Pancreas (tissue), 10 donors: ENCODE measurements around the gene RASGRP2. TPM values are rescaled to one million over a fixed set of nuclear protein-coding genes. Genes with fewer than 3 reads are reported as not detected.
A peak's percentile ranks its signal among the peaks of the same experiment; 100 is the strongest.

Source experiments
- ATAC-seq, 4 donors: fragments of 200-7000 bp; cut with Tn5 transposase; one replicate each; pipeline versions ENCODE4 v1.8.0 to v1.9.1; 2020; ENCODE audit warnings: mild to moderate bottlenecking in 4 of 4, moderate library complexity in 4 of 4
- DNase-seq, 6 donors: peaks; one replicate each; pipeline ENCODE4 v3.0.0-alpha.2; 2020
- FAIRE-seq: peaks from 2 replicates; lab custom pipeline; 2012; peaks lifted over from hg19 to GRCh38; lab: Jason Lieb, UNC
- H3K27ac ChIP-seq, 4 donors: fragments of 200-600 bp; sonication (generic); 1 replicate in 3 of 4; 2 replicates in 1 of 4; pipeline versions ENCODE4 v1.5.0 to v1.8.0; 2020
- H3K27me3 ChIP-seq, 4 donors: fragments of 200-600 bp; one replicate each; pipeline ENCODE4 v1.8.0; 2021
- H3K36me3 ChIP-seq, 3 donors: fragments of 200-600 bp; sonication (generic) in 1 of 3; one replicate each; pipeline versions ENCODE4 v1.5.0 to v1.8.0; 2020 to 2021
- H3K4me1 ChIP-seq, 3 donors: fragments of 200-600 bp; one replicate each; pipeline ENCODE4 v1.8.0; 2021
- H3K4me3 ChIP-seq, 4 donors: fragments of 200-600 bp; sonication (generic) in 2 of 4; one replicate each; pipeline versions ENCODE4 v1.5.0 to v1.8.0; 2020 to 2021
- H3K9me3 ChIP-seq, 4 donors: fragments of 200-600 bp; one replicate each; pipeline ENCODE4 v1.8.0; 2021
- WGBS, 2 donors: extraction: QIAGEN DNeasy Blood & Tissue Kit; methylation state at CpG; one replicate each; pipeline ENCODE4 v1.1.7; 2013; 5-methylcytosine and 5-hydroxymethylcytosine counted together
- intact Hi-C, 3 donors: fragments of 100-400 bp; cut with DNase I; formaldehyde crosslinking; loops; one replicate each; pipeline versions ENCODE4 v1.11.1 to v1.14.2; 2022
- polyA plus RNA-seq, 2 donors: library from polyadenylated mRNA; stranded (reverse); fragments of 200-250 nt; gene quantifications; one replicate each; pipeline ENCODE4 v1.2.3, GENCODE V29; 2013
- total RNA-seq, 6 donors: library from RNA; stranded (reverse); fragmentation: NEBNext Ultra II Directional in 4 of 6; extraction: Animal tissue kit (Norgen Biotek cat#: 25700) in 4 of 6; gene quantifications; one replicate each; pipeline versions ENCODE4 v1.2.1 to v1.2.4, GENCODE V29; 2021 to 2023
- TF ChIP-seq, protein P1 (sequence below), 4 donors: fragments of 200-600 bp; sonication (generic) in 3 of 4; IDR thresholded peaks; one replicate each; pipeline versions ENCODE4 v1.5.0 to v1.8.0; 2021; ENCODE audit warnings: antibody characterized with exemption in 4 of 4
- donor health status: healthy with polysubstance abuse.
- donor health status: DM: no; HTN: no; CAD: no; lungs with moderate emphysema.
- donor health status: DM: no; HTN: no; CAD: no.
- donor health status: control.
- donor health status: control.
- donor health status: Bipolar disorder and iron deficiency.
- donor health status: DM: yes; HTN: yes; CAD: no.
- donor health status: DM: no; HTN: no; CAD: no.
- donor health status: DM: no; HTN: no; CAD: no.
- donor health status: DM: yes; HTN: yes; CAD: no.

The RASGRP2 gene
- total and polyA plus RNA-seq, 8 donors = 0.91 to 12.4 (median 2.4) TPM

DNA sequence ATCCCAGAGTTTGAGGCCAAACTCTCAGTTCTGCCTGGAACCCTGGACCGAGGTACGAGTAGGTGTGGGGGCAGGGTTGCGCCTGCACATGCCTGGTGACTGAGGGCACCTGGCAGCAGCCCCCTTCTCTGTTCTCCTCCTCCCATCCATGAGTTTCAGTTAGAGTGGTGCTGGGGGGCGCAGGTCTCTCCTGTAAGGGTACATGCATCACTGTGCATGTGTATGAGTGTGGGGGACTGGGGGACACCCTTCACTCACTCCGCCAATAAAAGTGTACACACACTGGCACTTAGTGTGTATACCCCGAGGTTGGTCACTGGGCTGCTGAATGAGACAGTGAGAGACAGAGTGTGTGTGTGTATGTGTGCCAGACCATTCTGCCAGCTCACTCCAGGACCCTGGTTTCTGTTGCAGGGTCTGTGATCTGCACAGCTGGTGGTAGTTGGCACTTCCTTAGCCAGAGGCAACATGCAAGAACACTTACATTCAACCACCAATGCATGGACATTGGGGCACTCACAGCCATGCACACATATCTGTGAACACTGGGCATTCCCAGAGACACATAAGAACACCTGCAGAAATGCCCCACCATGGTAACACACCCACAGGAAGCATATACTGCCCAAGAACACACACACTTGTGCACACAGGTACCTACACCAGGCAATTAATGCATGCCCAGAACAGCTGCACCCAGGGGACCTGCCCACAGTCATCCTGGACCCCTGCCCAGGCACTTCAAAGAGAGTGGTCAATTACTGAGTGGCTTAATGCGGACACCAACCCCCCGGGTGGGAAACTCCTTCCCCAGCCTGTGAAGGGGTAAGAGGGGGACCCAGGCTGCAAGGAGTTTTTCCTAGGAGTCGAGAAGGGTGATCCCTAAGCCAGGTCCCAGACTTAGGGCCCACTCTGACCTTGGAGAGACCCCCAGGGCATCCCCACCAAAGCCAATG lies 19.8 kb downstream of the RASGRP2 start:
- H3K27me3 ChIP-seq = no peaks in the 10 kb centered on the region
- FAIRE-seq (no peak), DNase-seq (peak in 2 of 6 donors; percentile 34 to 50), ATAC-seq (no peak)
- intact Hi-C loops = no loop called here
- H3K4me3 ChIP-seq = no peak overlapping the region
- TF ChIP-seq, protein P1, sequence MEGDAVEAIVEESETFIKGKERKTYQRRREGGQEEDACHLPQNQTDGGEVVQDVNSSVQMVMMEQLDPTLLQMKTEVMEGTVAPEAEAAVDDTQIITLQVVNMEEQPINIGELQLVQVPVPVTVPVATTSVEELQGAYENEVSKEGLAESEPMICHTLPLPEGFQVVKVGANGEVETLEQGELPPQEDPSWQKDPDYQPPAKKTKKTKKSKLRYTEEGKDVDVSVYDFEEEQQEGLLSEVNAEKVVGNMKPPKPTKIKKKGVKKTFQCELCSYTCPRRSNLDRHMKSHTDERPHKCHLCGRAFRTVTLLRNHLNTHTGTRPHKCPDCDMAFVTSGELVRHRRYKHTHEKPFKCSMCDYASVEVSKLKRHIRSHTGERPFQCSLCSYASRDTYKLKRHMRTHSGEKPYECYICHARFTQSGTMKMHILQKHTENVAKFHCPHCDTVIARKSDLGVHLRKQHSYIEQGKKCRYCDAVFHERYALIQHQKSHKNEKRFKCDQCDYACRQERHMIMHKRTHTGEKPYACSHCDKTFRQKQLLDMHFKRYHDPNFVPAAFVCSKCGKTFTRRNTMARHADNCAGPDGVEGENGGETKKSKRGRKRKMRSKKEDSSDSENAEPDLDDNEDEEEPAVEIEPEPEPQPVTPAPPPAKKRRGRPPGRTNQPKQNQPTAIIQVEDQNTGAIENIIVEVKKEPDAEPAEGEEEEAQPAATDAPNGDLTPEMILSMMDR (IDR thresholded peaks at IDR 0.05) = no peak
- no peaks in the 10 kb centered on the region for H3K4me1 ChIP-seq
- no peaks in the 10 kb centered on the region for H3K36me3 ChIP-seq
- H3K9me3 ChIP-seq = no peaks in the 10 kb centered on the region
- WGBS, 2 donors = 47 to 51% methylated on average over 9 of the region's 9 CpGs
- no peak overlapping the region for H3K27ac ChIP-seq

DNA sequence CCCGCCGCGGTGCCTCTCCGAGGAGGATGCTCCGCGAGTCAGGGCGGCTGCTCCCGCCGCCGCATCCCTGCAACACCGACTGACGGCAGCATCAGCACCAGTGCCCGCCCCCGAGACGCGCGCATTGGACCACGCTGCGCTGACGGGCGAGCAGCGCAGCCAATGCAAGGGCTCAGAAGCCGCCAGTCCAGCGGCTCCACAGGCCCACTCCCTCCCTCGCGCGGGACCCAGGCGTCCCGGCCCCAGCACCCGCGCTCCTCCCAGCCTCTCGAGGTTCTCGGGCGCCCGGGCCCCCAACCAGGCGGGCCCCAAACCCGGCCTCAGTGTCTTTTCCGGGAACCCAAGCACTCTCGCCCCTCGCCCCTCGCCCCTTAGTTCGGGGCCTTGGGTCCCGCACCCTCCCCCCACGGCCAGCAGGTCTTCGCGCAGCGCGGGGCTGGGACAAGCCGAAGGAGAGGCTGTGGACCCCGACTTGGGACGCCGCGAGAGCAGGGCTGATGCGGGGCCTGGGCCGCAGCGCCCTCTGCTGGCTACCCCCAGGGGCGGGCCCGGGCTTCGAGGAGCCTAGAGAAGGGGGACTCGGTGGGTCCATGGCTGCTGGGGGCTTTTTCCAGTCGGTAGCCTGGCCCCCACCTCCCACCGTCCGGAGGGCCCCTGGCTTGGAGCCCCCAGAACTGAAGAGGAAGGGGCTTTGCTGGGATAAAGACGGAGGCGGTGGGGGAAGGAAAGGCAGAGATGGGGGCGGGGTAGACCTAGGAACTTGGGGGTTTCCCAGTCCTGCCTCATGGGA lies 20.6 kb downstream of the RASGRP2 start, which contains the start of gene NRXN2:
Gene NRXN2, minus strand, starts transcription at position 81 of the 790 bp plus-strand sequence. CDS start 9,498 bp downstream, outside the sequence.
- H3K27ac ChIP-seq = no peak within 1 kb of the TSS

DNA sequence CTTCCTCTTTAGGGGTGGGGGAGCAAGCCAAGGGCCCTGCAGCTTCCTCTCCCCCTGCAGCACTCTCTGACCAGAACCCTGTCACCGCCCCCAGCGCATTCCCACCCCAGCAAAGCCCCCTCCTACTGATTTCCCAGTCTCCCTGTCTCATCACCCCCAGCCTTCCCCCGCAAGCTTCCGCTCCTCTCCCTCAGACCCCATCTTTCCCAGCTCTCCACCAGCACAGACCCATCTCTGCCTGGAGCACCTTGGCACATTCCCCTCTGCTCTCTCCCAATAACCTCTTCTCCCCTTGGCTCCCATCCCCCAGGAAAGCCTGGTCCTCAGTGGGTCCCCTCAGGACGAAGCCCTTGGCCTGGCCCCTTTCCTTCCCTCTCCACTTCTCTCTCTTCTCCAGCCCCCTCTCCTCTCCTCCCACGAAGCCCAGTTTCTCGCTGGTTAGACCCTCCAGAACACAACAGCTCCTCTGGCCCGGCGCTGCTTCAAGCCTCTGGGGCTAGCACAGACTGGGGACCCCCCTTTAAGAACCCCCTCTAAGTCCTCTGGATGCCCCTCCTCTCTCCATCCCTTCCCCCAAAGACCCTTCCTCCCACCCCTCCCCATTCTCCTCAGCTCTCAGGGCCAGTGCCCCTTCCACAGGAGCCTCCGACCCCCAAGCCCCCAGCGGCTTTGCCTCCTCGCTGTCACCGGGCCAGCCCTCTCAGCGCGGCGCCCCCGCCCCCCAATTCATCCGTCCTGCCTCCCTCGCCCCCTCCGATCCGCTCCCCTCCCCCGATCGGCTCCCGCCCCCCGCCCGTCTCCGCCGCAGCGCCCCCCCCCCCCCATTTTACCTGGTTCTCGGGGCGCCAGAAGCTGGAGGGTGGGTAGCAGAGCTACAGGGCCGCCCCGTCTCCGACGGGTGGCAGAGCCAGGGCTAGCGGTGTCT lies 21.5 kb downstream of the RASGRP2 start:
- FAIRE-seq (no peak), ATAC-seq (no peak), DNase-seq (peak in 2 of 6 donors; percentile 46 to 62)
- intact Hi-C loops = no loop called here
- no peaks in the 10 kb centered on the region for H3K36me3 ChIP-seq
- no peaks in the 10 kb centered on the region for H3K27me3 ChIP-seq
- no peaks in the 10 kb centered on the region for H3K9me3 ChIP-seq
- H3K27ac ChIP-seq = no peak overlapping the region
- H3K4me1 ChIP-seq = no peaks in the 10 kb centered on the region
- WGBS, 2 donors = 10 to 17% methylated on average over 18 to 33 of the region's 36 CpGs
- no peak overlapping the region for H3K4me3 ChIP-seq
- TF ChIP-seq, protein P1 (IDR thresholded peaks at IDR 0.05) = no peak

More for the DNA sequence above, 20.6 kb downstream of the RASGRP2 start, which contains the start of gene NRXN2:
- intact Hi-C loops = no loop called here
- Histone ChIP-seq H3K4me1 (no peaks in the 10 kb centered on the region), H3K36me3 (no peaks in the 10 kb centered on the region), H3K9me3 (no peaks in the 10 kb centered on the region), H3K27me3 (no peaks in the 10 kb centered on the region), H3K4me3 (peak within 1 kb of the TSS; percentile 47 to 83 (median 70))
- WGBS, 2 donors = 2% methylated on average over 49 to 66 of the region's 66 CpGs
- DNase-seq = peak; percentile 71 to 93 (median 83)
- peak; percentile 98 to 99 (median 99) for ATAC-seq
- no peak for FAIRE-seq
- TF ChIP-seq, protein P1 (IDR thresholded peaks at IDR 0.05) = peak; percentile 92 to 94 (median 92)

DNA sequence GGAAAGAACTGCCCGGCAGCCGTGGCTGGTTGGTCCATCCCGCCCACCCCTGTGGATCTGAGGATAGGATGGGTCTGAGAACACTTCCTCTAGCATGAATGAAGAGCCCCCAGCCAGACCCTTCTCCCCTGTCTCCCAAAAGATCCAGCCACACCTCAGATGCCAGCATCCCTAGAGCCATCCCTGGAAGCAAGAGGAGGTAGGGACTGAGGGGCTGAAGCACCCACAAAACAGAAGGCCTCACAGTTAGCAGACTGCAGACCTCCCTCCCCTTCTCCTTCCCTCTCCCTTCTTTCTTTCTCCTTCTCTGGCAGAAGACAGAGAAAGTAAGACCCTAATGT lies 22.6 kb downstream of the RASGRP2 start:
- DNase-seq (no peak), FAIRE-seq (no peak), ATAC-seq (no peak)
- H3K27ac ChIP-seq = no peak overlapping the region
- intact Hi-C loops = no loop called here
- H3K27me3 ChIP-seq = no peaks in the 10 kb centered on the region
- no peak overlapping the region for H3K4me3 ChIP-seq
- WGBS, 2 donors = 51 to 56% methylated on average over 3 of the region's 3 CpGs
- H3K4me1 ChIP-seq = no peaks in the 10 kb centered on the region
- H3K9me3 ChIP-seq = no peaks in the 10 kb centered on the region
- TF ChIP-seq, protein P1 (IDR thresholded peaks at IDR 0.05) = no peak
- H3K36me3 ChIP-seq = no peaks in the 10 kb centered on the region
